Measurements from ENCODE around the gene STEEP1.
A peak's percentile ranks its signal among the peaks of the same experiment; 100 is the strongest.

Gene STEEP1

GRCh38 chrX:119503484-119503861 lies 61.7 kb downstream of the STEEP1 start:
- H3K4me1 ChIP-seq (ENCODE audit: control insufficient read depth, insufficient read depth, low read depth, low read length): peaks cover 8% of the 10 kb centered on the region
- H3K79me1 ChIP-seq (replicated peaks; ENCODE audit: low read length, poor library complexity, severe bottlenecking): no peaks in the 10 kb centered on the region
- H3K14ac ChIP-seq (ENCODE audit: low read length in 2 of 2): no peak overlapping the region
- peak overlapping the region; percentile 75 for H3K27ac ChIP-seq (ENCODE audit: low read length, poor library complexity, severe bottlenecking)
- H3K4ac ChIP-seq (ENCODE audit: low read depth in 1 of 2, low read length in 2 of 2): peak overlapping the region in 1 of 2 experiments; percentile 91
- H2BK15ac ChIP-seq (ENCODE audit: low read depth, poor library complexity, severe bottlenecking): no peak overlapping the region
- no peak overlapping the region for H2BK5ac ChIP-seq (ENCODE audit: low read depth, low read length, poor library complexity, severe bottlenecking)
- H3K4me2 ChIP-seq (ENCODE audit: low read length, poor library complexity, severe bottlenecking): no peak overlapping the region
- H4K8ac ChIP-seq (ENCODE audit: low read length): peak overlapping the region; percentile 27
- H3K4me3 ChIP-seq (ENCODE audit: insufficient read depth in 1 of 2, low read depth in 1 of 2, low read length in 2 of 2): no peak overlapping the region
- no peak overlapping the region for H3K23ac ChIP-seq (ENCODE audit: low read length in 2 of 2)
- peak overlapping the region; percentile 79 for H2BK120ac ChIP-seq (ENCODE audit: low read depth, low read length)
- H3K36me3 ChIP-seq (ENCODE audit: control insufficient read depth in 1 of 2, insufficient read depth in 2 of 2, low read depth in 1 of 2, low read length in 2 of 2): no peaks in the 10 kb centered on the region
- no peaks in the 10 kb centered on the region for H3K9me3 ChIP-seq (ENCODE audit: control insufficient read depth, low read length)
- peak overlapping the region; percentile 34 for H4K91ac ChIP-seq (ENCODE audit: low read length)
- no peak overlapping the region for H2AK5ac ChIP-seq (ENCODE audit: low read length, severe bottlenecking)
- no peak overlapping the region for H2AFZ ChIP-seq (ENCODE audit: low read depth, low read length)
- H2BK12ac ChIP-seq (ENCODE audit: low read length in 2 of 2): peak overlapping the region in 1 of 2 experiments; percentile 84
- H3K27me3 ChIP-seq (ENCODE audit: control insufficient read depth in 1 of 2, insufficient read depth in 1 of 2, low read length in 2 of 2): no peaks in the 10 kb centered on the region
- H3K9ac ChIP-seq (ENCODE audit: low read length): peak overlapping the region; percentile 29
- peak overlapping the region; percentile 69 to 74 for H3K18ac ChIP-seq (ENCODE audit: low read depth in 1 of 2, low read length in 2 of 2)
- WGBS: 0% methylated on average over 2 of the region's 2 CpGs
- DNase-seq: peak; percentile 82

GRCh38 chrX:119502727-119503483 lies 62.3 kb downstream of the STEEP1 start:
- H3K36me3 ChIP-seq (ENCODE audit: control insufficient read depth in 1 of 2, insufficient read depth in 2 of 2, low read depth in 1 of 2, low read length in 2 of 2): no peaks in the 10 kb centered on the region
- H3K9ac ChIP-seq (ENCODE audit: low read length): no peak overlapping the region
- H3K9me3 ChIP-seq (ENCODE audit: control insufficient read depth, low read length): no peaks in the 10 kb centered on the region
- H3K18ac ChIP-seq (ENCODE audit: low read depth in 1 of 2, low read length in 2 of 2): peak overlapping the region; percentile 54 to 94
- H3K79me1 ChIP-seq (replicated peaks; ENCODE audit: low read length, poor library complexity, severe bottlenecking): no peaks in the 10 kb centered on the region
- no peak overlapping the region for H2BK15ac ChIP-seq (ENCODE audit: low read depth, poor library complexity, severe bottlenecking)
- H3K4me3 ChIP-seq (ENCODE audit: insufficient read depth in 1 of 2, low read depth in 1 of 2, low read length in 2 of 2): peak overlapping the region in 1 of 2 experiments; percentile 28
- peak overlapping the region; percentile 89 to 90 for H2BK12ac ChIP-seq (ENCODE audit: low read length in 2 of 2)
- peak overlapping the region; percentile 62 for H3K27ac ChIP-seq (ENCODE audit: low read length, poor library complexity, severe bottlenecking)
- DNase-seq: peak; percentile 14
- H2BK120ac ChIP-seq (ENCODE audit: low read depth, low read length): peak overlapping the region; percentile 73
- H4K8ac ChIP-seq (ENCODE audit: low read length): peak overlapping the region; percentile 90
- H3K23ac ChIP-seq (ENCODE audit: low read length in 2 of 2): no peak overlapping the region
- peak overlapping the region; percentile 83 for H4K91ac ChIP-seq (ENCODE audit: low read length)
- no peak overlapping the region for H2AK5ac ChIP-seq (ENCODE audit: low read length, severe bottlenecking)
- peaks cover 8% of the 10 kb centered on the region for H3K4me1 ChIP-seq (ENCODE audit: control insufficient read depth, insufficient read depth, low read depth, low read length)
- 22% methylated on average over 5 of the region's 11 CpGs for WGBS
- no peak overlapping the region for H3K4me2 ChIP-seq (ENCODE audit: low read length, poor library complexity, severe bottlenecking)
- peak overlapping the region; percentile 53 for H2AFZ ChIP-seq (ENCODE audit: low read depth, low read length)
- no peak overlapping the region for H2BK5ac ChIP-seq (ENCODE audit: low read depth, low read length, poor library complexity, severe bottlenecking)
- no peaks in the 10 kb centered on the region for H3K27me3 ChIP-seq (ENCODE audit: control insufficient read depth in 1 of 2, insufficient read depth in 1 of 2, low read length in 2 of 2)
- H3K14ac ChIP-seq (ENCODE audit: low read length in 2 of 2): no peak overlapping the region
- peak overlapping the region; percentile 7 to 81 for H3K4ac ChIP-seq (ENCODE audit: low read depth in 1 of 2, low read length in 2 of 2)

- H3K27me3 ChIP-seq (ENCODE audit: control insufficient read depth in 1 of 2, insufficient read depth in 1 of 2, low read length in 2 of 2): no peaks in the 10 kb centered on the region
- WGBS: 89% methylated on average over 5 of the region's 7 CpGs
- no peaks in the 10 kb centered on the region for H3K36me3 ChIP-seq (ENCODE audit: control insufficient read depth in 1 of 2, insufficient read depth in 2 of 2, low read depth in 1 of 2, low read length in 2 of 2)
- no peak overlapping the region for H3K4me2 ChIP-seq (ENCODE audit: low read length, poor library complexity, severe bottlenecking)
- no peaks in the 10 kb centered on the region for H3K79me1 ChIP-seq (replicated peaks; ENCODE audit: low read length, poor library complexity, severe bottlenecking)
- H3K4me3 ChIP-seq (ENCODE audit: insufficient read depth in 1 of 2, low read depth in 1 of 2, low read length in 2 of 2): no peak overlapping the region
- H3K23ac ChIP-seq (ENCODE audit: low read length in 2 of 2): no peak overlapping the region
- H3K18ac ChIP-seq (ENCODE audit: low read depth in 1 of 2, low read length in 2 of 2): peak overlapping the region in 1 of 2 experiments; percentile 24
- H3K4me1 ChIP-seq (ENCODE audit: control insufficient read depth, insufficient read depth, low read depth, low read length): peaks cover 8% of the 10 kb centered on the region
- H3K4ac ChIP-seq (ENCODE audit: low read depth in 1 of 2, low read length in 2 of 2): no peak overlapping the region
- no peak overlapping the region for H2AK5ac ChIP-seq (ENCODE audit: low read length, severe bottlenecking)
- no peak overlapping the region for H2BK12ac ChIP-seq (ENCODE audit: low read length in 2 of 2)
- no peak for DNase-seq
- H2BK5ac ChIP-seq (ENCODE audit: low read depth, low read length, poor library complexity, severe bottlenecking): no peak overlapping the region
- H2AFZ ChIP-seq (ENCODE audit: low read depth, low read length): no peak overlapping the region
- no peak overlapping the region for H3K27ac ChIP-seq (ENCODE audit: low read length, poor library complexity, severe bottlenecking)
- H4K8ac ChIP-seq (ENCODE audit: low read length): no peak overlapping the region
- no peak overlapping the region for H2BK120ac ChIP-seq (ENCODE audit: low read depth, low read length)
- peak overlapping the region; percentile 7 for H2BK15ac ChIP-seq (ENCODE audit: low read depth, poor library complexity, severe bottlenecking)
- H3K14ac ChIP-seq (ENCODE audit: low read length in 2 of 2): no peak overlapping the region
- H3K9ac ChIP-seq (ENCODE audit: low read length): no peak overlapping the region
- peak overlapping the region; percentile 80 for H4K91ac ChIP-seq (ENCODE audit: low read length)
- no peaks in the 10 kb centered on the region for H3K9me3 ChIP-seq (ENCODE audit: control insufficient read depth, low read length)
Observed at GRCh38 chrX:119501511-119502148, 63.6 kb downstream of the STEEP1 start.

- Histone ChIP-seq H2BK120ac (ENCODE audit: low read depth, low read length) (no peak overlapping the region), H3K36me3 (ENCODE audit: control insufficient read depth in 1 of 2, insufficient read depth in 2 of 2, low read depth in 1 of 2, low read length in 2 of 2) (no peaks in the 10 kb centered on the region), H3K18ac (ENCODE audit: low read depth in 1 of 2, low read length in 2 of 2) (no peak overlapping the region), H3K4me2 (ENCODE audit: low read length, poor library complexity, severe bottlenecking) (no peak overlapping the region), H3K4me3 (ENCODE audit: insufficient read depth in 1 of 2, low read depth in 1 of 2, low read length in 2 of 2) (no peak overlapping the region), H2AK5ac (ENCODE audit: low read length, severe bottlenecking) (no peak overlapping the region), H3K4me1 (ENCODE audit: control insufficient read depth, insufficient read depth, low read depth, low read length) (peaks cover 8% of the 10 kb centered on the region), H4K8ac (ENCODE audit: low read length) (no peak overlapping the region), H3K27me3 (ENCODE audit: control insufficient read depth in 1 of 2, insufficient read depth in 1 of 2, low read length in 2 of 2) (peaks cover 0 to 3% of the 10 kb centered on the region in 2 experiments), H2BK15ac (ENCODE audit: low read depth, poor library complexity, severe bottlenecking) (no peak overlapping the region), H3K9me3 (ENCODE audit: control insufficient read depth, low read length) (no peaks in the 10 kb centered on the region), H3K4ac (ENCODE audit: low read depth in 1 of 2, low read length in 2 of 2) (no peak overlapping the region), H4K91ac (ENCODE audit: low read length) (no peak overlapping the region), H3K9ac (ENCODE audit: low read length) (no peak overlapping the region), H2BK5ac (ENCODE audit: low read depth, low read length, poor library complexity, severe bottlenecking) (no peak overlapping the region), H2AFZ (ENCODE audit: low read depth, low read length) (no peak overlapping the region), H3K23ac (ENCODE audit: low read length in 2 of 2) (no peak overlapping the region), H2BK12ac (ENCODE audit: low read length in 2 of 2) (no peak overlapping the region), H3K14ac (ENCODE audit: low read length in 2 of 2) (no peak overlapping the region), H3K27ac (ENCODE audit: low read length, poor library complexity, severe bottlenecking) (no peak overlapping the region), H3K79me1 (replicated peaks; ENCODE audit: low read length, poor library complexity, severe bottlenecking) (no peaks in the 10 kb centered on the region)
- WGBS: 95% methylated on average over 10 of the region's 13 CpGs
- no peak for DNase-seq
Observed at GRCh38 chrX:119500061-119500800, 65.0 kb downstream of the STEEP1 start.
